HepG2 (cell line): ENCODE measurements around the gene B4GALT1. TPM values are rescaled to one million over a fixed set of nuclear protein-coding genes. Genes with fewer than 3 reads are reported as not detected.

Experiments
- ATAC-seq: fragments of 200-7000 bp; cut with Tn5 transposase; 3 replicates; pipeline ENCODE4 v1.9.1; 2020; ENCODE audit warnings: mild to moderate bottlenecking, moderate library complexity
- BruUV-seq: library from RNA; stranded (reverse); fragments of 400-500 nt; replicated peaks from 2 replicates; lab custom pipeline; 2021; lab: Mats Ljungman, UMichigan
- CTCF ChIA-PET: fragments of 300-600 bp; formaldehyde crosslinking; extraction: SDS; loops from one replicate; lab custom pipeline; 2021; ENCODE audit warnings: low total read pairs, inconsistent platforms, low intra/inter-chr PET ratio; lab: Yijun Ruan, JAX
- POLR2A ChIA-PET: fragments of 350-600 bp; sonication (Branson Sonifier 250); formaldehyde crosslinking; loops from one replicate; lab custom pipeline; 2020; ENCODE audit warnings: antibody characterized with exemption, inconsistent platforms; lab: Yijun Ruan, JAX
- DNase-seq: peaks from one replicate; pipeline ENCODE4 v3.0.0-alpha.2; 2015; ENCODE audit warnings: low spot score
- FAIRE-seq: peaks from 3 replicates; lab custom pipeline; 2011; peaks lifted over from hg19 to GRCh38; lab: Jason Lieb, UNC
- H2AFZ ChIP-seq: one replicate; pipeline ENCODE4 v1.6.1; 2011; ENCODE audit warnings: low read length, inconsistent platforms
- H3K27ac ChIP-seq: fragments of 300-600 bp; 3 replicates; pipeline ENCODE4 v1.8.0; 2011; ENCODE audit warnings: mixed run types, mild to moderate bottlenecking, mixed read lengths, low read length, inconsistent platforms; ENCODE audit not compliant: insufficient read depth; ENCODE audit errors: extremely low read length
- H3K27me3 ChIP-seq, 2 experiments: fragments of 200-600 bp in 1 of 2; 2 replicates in 1 of 2; 3 replicates in 1 of 2; pipeline versions ENCODE4 v1.6.0 to v1.8.0; 2011; ENCODE audit warnings: low read length in 2 of 2, mild to moderate bottlenecking in 2 of 2, moderate library complexity in 2 of 2, inconsistent platforms in 1 of 2; ENCODE audit not compliant: insufficient read depth in 2 of 2, control insufficient read depth in 1 of 2
- H3K36me3 ChIP-seq, 2 experiments: fragments of 200-600 bp in 1 of 2; replicated peaks in 1 of 2; 2 replicates in 1 of 2; 3 replicates in 1 of 2; pipeline versions ENCODE4 v1.5.1 to v1.8.0; 2011; ENCODE audit warnings: low read length in 2 of 2, inconsistent platforms in 1 of 2; ENCODE audit not compliant: insufficient read depth in 2 of 2, control insufficient read depth in 1 of 2
- H3K4me1 ChIP-seq: 2 replicates; pipeline ENCODE4 v1.5.1; 2012; ENCODE audit warnings: low read length, inconsistent platforms; ENCODE audit not compliant: insufficient read depth
- H3K4me2 ChIP-seq: 2 replicates; pipeline ENCODE4 v1.6.0; 2011; ENCODE audit warnings: low read depth, low read length, inconsistent platforms
- H3K4me3 ChIP-seq, 3 experiments: fragments of 200-600 bp in 1 of 3; sonication (generic), shearing (Covaris generic) in 1 of 3; replicated peaks in 1 of 3; 2 replicates each; pipeline ENCODE4 v1.5.1; 2011 to 2016; ENCODE audit warnings: low read length in 3 of 3, inconsistent platforms in 2 of 3, low read depth in 2 of 3, mild to moderate bottlenecking in 2 of 3, control low read depth in 1 of 3, mixed read lengths in 1 of 3; ENCODE audit not compliant: insufficient read depth in 1 of 3
- H3K79me2 ChIP-seq: one replicate; pipeline ENCODE4 v1.6.1; 2011; ENCODE audit warnings: low read length, inconsistent platforms; ENCODE audit not compliant: insufficient read depth
- H3K9ac ChIP-seq: 2 replicates; pipeline ENCODE4 v1.6.0; 2011; ENCODE audit warnings: mild to moderate bottlenecking, low read depth, low read length, inconsistent platforms; ENCODE audit not compliant: insufficient read depth
- H3K9me3 ChIP-seq: 2 replicates; pipeline ENCODE4 v1.5.1; 2012; ENCODE audit warnings: mild to moderate bottlenecking, low read length
- H4K20me1 ChIP-seq: 2 replicates; pipeline ENCODE4 v1.6.0; 2011; ENCODE audit warnings: inconsistent platforms, mild to moderate bottlenecking, low read length, moderate library complexity; ENCODE audit not compliant: insufficient read depth
- KLF13 ChIP-seq: sonication (generic); formaldehyde crosslinking; IDR thresholded peaks from 2 replicates; pipeline ENCODE4 v1.4.0; 2020; ENCODE audit warnings: mild to moderate bottlenecking, missing genetic modification reagents
- PHF8 ChIP-seq: sonication (generic); formaldehyde crosslinking; IDR thresholded peaks from 2 replicates; pipeline ENCODE4 v1.5.0; 2020; ENCODE audit warnings: missing genetic modification reagents
- RFXANK ChIP-seq: IDR thresholded peaks from 2 replicates; pipeline ENCODE4 v1.6.1; 2016
- STAT5B ChIP-seq: sonication (generic); formaldehyde crosslinking; IDR thresholded peaks from 2 replicates; pipeline ENCODE4 v1.4.0; 2020; ENCODE audit warnings: missing genetic modification reagents
- ZBTB44 ChIP-seq: sonication (generic); formaldehyde crosslinking; IDR thresholded peaks from 2 replicates; pipeline ENCODE4 v1.4.0; 2020; ENCODE audit warnings: missing genetic modification reagents
- ZMAT3 ChIP-seq: sonication (generic); formaldehyde crosslinking; conservative IDR thresholded peaks from 2 replicates; pipeline ENCODE4 v1.7.0; 2021; ENCODE audit warnings: missing genetic modification reagents
- ZSCAN22 ChIP-seq: sonication (generic); formaldehyde crosslinking; IDR thresholded peaks from 2 replicates; pipeline ENCODE4 v1.4.0; 2020; ENCODE audit warnings: mild to moderate bottlenecking, missing genetic modification reagents
- WGBS: methylation state at CpG from one replicate; pipeline ENCODE4 v1.1.6; 2017; ENCODE audit warnings: low lambda C conversion rate; 5-methylcytosine and 5-hydroxymethylcytosine counted together
- in situ Hi-C: cut with HindIII; loops from 2 replicates; pipeline ENCODE4 v1.10.0; 2017; ENCODE audit warnings: low pct_unique_long_range_greater_than_20kb; ENCODE audit not compliant: extremely low pct_ligation_motif_present
- intact Hi-C: fragments of 100-400 bp; cut with micrococcal nuclease; formaldehyde crosslinking; loops from one replicate; pipeline ENCODE4 v1.10.0; 2022; ENCODE audit not compliant: unreplicated experiment
- polyA plus RNA-seq, 8 experiments: library from polyadenylated mRNA; depleted of rRNA in 3 of 8; stranded (reverse) in 7 of 8; unstranded in 1 of 8; fragments of >200 nt; fragmentation: Illumina TruSeq in 4 of 8; extraction: Trizol in 4 of 8; gene quantifications; 2 replicates each; pipeline versions ENCODE4 v1.2.1 to v1.2.3, GENCODE V29; 2011 to 2016; ENCODE audit warnings: low read depth in 4 of 8, missing spikeins in 1 of 8, mixed read lengths in 1 of 8; ENCODE audit not compliant: insufficient read depth in 1 of 8
- total RNA-seq, 5 experiments: library from RNA; depleted of rRNA; stranded (reverse); fragments of >200 nt; fragmentation: Illumina TruSeq; extraction: Trizol; gene quantifications; 2 replicates each; pipeline ENCODE4 v1.2.3, GENCODE V29; 2016; ENCODE audit warnings: low read depth in 1 of 5

B4GALT1 gene
- total and polyA plus RNA-seq, 2 of the 13 experiments (the other 11 are each of a cell fraction or from before 2014, with no cell fraction given), result 15.7 to 33.5 TPM

- WGBS, result 75% methylated on average over 5 of the region's 7 CpGs
- no peaks in the 10 kb centered on the region for H4K20me1 ChIP-seq
- H3K4me2 ChIP-seq, result no peak overlapping the region
- TF ChIP-seq PHF8 (no peak), ZSCAN22 (no peak), ZBTB44 (CRISPR knock-in tag) (no peak), KLF13 (CRISPR knock-in tag) (no peak), STAT5B (CRISPR knock-in tag) (no peak), RFXANK (no peak), ZMAT3 (CRISPR knock-in tag) (no peak)
- FAIRE-seq (no peak), ATAC-seq (no peak), DNase-seq (no peak)
- H3K27ac ChIP-seq, result no peak overlapping the region
- H3K79me2 ChIP-seq, result no peaks in the 10 kb centered on the region
- H3K9ac ChIP-seq, result no peak overlapping the region
- peaks cover 0 to 2% of the 10 kb centered on the region in 2 experiments; a peak in 2 of 5 replicates for H3K27me3 ChIP-seq
- in situ Hi-C loops, result no loop called here
- H3K4me1 ChIP-seq, result peaks cover 27% of the 10 kb centered on the region
- POLR2A ChIA-PET, result no interaction called here
- no peaks in the 10 kb centered on the region for H3K9me3 ChIP-seq
- no peak overlapping the region for H3K4me3 ChIP-seq
- intact Hi-C loops, result loop anchor here (5.0 kb wide), 1 partner anchor 73 kb away; no protein-coding TSS in a partner anchor
- BruUV-seq, result no TSS peak
- no peak overlapping the region for H2AFZ ChIP-seq
- H3K36me3 ChIP-seq, result no peaks in the 10 kb centered on the region
- CTCF ChIA-PET, result no interaction called here
These were observed 62.7 kb downstream of the B4GALT1 start for GRCh38 chr9:33104401-33104800.
